GM21367 (cell line): ENCODE measurements around the gene NRP2.

Source experiments
- ATAC-seq: cut with Tn5 transposase; IDR thresholded peaks from one replicate; pipeline ENCODE4 v1.9.1; 2021; ENCODE audit not compliant: unreplicated experiment

The NRP2 gene

DNA sequence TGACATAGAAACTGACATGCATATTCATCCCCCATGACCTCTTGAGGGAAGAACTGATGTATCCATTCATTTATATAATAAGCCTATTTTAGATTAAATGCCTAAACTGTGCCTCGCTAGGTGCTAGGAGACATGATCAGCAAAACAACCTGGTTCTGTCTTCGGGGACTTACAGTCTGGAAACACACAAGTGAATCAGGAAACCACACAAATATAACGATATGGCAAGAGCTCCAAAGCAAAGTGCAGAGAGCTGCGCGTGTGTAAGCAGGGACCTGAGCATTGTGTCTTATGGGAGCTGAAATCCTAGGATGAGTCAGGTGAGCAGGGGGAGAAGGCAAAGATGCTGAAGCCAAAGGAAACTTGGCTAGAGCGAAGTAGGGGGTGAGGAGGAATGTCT lies 120.6 kb downstream of the NRP2 start:
- no peak for ATAC-seq

DNA sequence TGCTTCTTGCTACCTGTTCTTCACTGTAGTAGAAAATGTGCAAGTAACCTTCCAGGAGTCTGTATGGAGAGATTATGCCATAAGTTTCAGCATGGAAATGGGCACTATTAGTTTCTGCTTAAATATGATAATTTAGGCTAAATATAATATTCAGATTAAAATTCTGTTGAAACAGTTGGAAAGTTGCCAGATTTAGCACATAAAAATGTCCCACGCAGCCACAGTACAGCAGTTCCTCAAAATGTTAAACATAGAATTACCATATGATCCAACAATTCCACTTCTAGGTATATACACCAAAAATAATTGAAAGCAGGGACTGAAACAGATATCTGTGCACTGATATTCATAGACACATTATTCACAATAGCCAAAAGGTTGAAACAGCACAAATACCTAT lies 121.2 kb downstream of the NRP2 start:
- ATAC-seq, result no peak

DNA sequence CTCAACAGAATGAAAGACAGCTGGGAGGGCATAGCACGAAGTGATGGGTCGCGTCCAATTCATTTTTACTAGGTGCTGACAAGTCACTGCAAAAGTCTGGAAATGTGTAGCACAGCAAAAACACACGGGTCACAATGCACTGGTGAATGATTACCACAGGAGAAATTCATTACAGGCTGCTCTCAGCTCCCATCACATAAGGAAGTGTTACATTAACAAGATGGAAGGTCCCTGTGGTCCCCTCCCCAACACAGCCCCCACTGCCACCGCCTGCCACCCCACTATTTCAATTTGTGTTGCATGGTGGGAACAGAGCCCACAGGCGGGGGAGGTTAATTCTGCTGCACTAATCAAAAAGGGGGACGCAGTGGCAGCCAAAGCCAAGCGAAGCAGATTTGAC lies 122.8 kb downstream of the NRP2 start:
- ATAC-seq, result no peak

DNA sequence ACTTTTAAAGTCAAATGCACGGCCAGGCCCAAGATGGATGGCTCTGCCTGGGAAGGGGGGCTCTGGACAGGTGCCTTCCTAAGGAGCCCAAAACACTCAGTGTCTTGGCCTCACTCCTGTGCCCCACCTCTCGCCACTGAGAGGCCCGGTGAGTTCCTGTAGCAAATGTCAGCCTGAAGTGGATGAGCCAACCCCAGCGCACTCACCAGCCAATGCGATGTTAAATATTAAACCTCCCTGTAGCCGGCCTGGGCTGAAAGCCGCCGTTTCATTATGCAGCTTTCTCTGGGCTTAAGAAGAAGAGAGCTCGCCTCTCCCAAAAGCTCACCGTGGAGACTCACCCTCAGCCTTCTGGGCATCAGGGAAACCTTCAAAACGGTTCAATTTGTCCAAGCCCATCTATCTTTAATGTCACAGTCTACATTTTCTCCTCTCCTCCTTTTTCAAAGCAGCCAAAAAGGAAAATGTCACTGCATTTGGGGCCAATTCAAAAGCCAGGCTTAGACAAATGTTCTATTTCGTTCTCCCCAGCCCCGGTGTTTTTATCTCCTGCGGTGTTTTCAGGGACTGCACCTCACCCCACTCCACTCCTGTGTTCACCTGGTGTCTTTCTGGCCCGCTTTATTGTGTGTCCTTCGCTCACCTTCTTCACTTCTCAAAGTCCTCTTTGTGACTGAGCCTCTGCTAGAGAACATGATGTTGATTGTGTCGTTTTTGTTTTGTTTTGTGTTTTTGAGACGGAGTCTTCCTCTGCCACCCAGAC lies 124.0 kb downstream of the NRP2 start:
- no peak for ATAC-seq

DNA sequence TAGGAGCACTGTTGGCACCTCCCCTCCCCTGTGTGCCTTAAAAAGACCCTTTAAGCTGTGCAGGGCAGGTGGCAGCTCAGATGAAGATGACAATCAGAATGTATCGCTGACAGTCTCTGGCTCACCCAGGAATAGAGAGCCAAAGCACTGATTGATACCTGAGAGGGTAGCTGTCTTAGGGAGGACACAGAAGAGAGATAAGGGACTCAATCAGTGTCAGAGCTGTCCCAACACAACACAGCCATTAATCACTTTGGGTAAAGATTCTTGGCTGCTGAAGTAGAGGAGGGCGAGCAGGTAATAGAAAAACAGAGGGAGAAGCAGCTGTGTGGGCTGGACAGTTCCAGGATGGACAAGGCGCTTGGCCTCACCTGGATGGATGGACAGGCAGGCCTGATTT lies 124.9 kb downstream of the NRP2 start:
- no peak for ATAC-seq

DNA sequence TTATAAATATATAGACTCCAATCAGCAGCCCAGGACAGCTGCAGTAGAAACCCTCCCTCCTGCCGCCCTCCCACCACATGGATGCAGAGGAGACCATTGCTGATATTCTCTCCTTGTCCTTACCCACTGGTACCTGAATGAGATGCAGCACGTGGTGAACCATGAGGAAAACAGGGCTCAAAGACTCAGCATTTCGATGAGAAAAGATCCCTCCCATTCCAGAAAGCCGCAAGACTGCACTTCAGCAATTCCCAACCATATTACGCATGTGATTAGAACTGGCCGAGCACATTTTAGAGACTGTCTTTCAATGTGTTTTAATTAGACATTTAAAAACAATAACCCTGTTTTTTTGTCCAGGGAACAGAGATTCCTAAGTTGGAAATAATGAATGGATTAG lies 125.5 kb downstream of the NRP2 start:
- no peak for ATAC-seq

DNA sequence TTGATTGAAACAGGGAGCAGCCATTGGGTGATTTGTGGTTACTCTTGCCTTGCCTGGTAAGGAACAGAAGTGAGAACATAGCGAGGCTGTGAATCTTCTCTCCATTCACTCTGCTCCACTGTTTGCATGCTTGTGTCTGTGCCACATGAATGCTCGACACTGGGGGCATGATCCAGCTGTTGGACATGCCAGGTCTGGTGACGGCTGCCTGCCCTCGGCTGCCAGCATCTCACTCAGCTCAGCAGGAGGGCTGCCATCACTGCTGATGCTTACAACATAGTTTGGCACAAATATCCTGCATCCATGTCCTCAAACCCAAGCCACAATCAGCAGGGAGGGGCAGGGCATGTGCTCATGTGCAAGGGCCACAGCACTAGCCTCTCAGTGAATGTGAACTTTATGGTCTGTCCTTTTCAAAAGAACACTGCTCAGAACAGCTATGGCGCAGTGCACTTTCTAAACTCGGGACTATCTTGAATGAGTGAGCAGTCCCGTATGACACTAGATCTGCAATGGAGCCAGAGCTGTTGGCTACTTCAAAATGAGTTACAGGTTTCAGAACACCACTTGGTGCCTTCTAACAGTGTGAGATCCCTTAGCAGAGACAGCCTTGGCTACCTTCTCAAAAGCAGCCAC lies 126.3 kb downstream of the NRP2 start:
- no peak for ATAC-seq

DNA sequence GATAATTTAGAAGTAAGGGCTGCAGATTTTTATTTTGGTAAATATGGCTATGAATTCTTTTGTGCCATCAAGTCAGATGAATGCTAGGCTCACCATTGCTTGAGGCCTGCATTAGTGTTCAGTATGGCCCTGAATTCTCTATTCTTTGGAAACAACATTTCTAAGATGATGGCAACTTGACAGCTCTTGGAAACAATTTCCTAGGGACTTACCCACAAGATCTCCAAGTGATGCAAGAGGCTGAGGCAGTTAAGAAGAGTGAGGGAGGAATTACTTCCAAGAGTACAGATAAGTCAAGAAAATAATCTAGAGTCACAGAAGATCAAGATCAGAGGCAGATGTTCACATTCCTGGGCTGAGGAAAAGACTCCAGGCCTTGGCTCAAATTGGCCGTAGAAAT lies 129.1 kb downstream of the NRP2 start:
- no peak for ATAC-seq

DNA sequence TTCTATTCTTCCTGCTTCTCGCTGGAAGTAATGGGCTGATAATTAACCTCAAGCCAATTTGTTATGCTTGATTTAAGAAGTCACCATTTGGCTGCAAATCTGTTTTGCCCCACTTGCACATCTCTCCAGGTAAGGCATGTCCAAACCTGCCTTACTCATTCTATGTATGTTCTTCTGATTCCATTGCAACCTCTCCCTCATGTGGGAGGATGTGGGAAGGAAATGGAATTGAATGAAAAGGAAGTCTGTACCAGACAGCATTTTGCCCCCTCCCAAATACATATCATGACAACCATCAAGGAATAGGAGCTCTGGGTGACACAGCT lies 131.7 kb downstream of the NRP2 start:
- ATAC-seq, result no peak

DNA sequence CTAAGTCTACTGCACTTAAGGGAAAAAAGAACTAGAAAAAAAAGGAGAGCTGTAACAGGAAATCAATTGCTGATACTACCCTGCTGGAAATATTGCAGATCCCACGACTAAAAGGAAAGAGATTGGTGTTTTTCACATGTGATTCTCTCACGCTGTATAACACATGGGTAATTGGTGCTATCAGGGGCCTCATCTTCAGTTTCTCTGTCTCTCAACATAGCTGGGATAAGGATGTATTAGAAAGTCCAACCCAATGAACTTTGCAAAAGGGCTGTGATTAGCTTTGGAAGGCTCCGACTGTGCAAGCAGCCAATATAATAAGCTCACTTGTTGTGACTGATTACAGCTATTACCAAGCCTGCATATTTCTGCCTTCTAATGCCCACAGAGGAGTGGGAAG lies 133.4 kb downstream of the NRP2 start:
- no peak for ATAC-seq

DNA sequence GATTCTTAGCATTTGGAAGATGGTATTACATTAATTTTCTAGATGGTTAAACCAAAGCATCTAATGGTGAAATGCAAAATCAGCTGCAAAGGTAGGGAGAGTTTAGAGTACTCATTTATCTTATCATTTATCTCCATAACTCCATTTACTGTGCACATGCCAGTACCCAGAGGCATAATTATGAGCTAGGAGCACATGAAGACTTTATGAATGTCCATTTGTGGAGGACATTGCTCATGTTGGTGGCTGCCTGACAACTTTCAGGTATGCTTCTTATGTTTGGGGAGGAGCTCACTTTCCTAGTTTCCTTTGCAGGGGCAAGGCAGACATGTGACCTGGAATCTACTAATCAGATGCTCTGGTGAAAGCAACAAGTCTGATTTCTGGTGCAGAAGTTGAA lies 134.0 kb downstream of the NRP2 start:
- no peak for ATAC-seq

DNA sequence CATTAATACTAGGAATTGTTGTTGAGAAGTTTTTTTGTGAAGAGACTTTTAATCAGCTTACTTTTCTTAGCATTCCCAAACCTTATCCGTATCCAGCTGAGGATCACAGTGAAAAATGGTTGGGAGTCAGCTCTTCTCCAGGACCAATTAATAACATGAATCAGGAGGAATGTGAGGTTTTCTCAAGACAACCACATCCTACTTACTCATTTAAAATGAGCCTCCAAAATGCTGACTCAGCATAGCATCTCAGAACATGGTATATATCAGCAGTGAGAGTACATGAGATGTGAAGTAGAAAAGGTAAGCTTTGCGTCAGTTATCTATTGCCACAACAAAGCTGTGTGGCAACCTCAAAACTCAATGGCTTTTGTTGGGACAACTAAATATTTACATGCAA lies 140.3 kb downstream of the NRP2 start:
- no peak for ATAC-seq

DNA sequence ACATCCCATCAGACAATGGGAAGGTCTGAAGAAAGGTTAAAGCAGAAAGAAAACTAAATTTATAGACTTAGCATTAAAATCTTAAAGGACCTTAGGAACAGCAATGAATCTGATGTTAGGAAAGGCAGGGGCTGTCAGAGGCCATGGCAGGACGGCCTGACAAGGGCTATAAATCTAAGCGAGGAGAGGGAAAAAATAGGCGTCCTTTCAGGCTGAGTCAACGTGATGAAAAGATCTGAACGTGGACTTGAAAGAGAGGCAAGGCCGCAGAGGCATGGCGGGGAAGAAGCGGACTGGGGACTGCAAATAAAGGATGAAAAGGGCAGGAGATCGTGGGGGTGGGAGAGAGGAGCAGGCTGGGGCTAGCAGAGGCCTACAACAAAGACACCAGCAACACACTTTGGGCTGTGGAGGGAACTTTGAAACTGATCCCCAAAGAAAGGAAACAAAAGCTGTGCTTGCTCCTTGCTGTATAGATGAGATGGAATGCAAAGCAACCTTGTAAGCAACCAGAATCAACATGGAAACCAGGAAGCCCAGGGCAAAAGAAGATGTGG lies 145.6 kb downstream of the NRP2 start:
- no peak for ATAC-seq

DNA sequence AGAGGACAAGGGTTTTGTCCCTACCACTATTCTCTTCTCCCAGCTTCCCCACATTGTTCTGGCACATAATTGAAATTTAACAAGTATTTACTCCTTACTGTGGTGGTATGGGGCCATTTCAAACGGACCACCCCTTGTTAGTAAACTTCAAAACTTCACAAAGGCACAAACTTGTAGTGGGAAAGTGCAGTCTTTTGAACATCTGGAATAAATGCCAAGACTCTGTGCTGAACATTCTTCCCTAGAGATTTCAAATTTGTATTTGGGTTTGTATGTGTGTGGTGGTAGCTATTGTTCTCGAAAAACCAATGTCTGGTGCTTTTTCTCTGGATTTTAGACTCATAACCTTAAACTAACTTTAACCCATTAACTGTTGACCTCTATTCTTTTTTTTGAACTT lies 151.6 kb downstream of the NRP2 start:
- no peak for ATAC-seq

DNA sequence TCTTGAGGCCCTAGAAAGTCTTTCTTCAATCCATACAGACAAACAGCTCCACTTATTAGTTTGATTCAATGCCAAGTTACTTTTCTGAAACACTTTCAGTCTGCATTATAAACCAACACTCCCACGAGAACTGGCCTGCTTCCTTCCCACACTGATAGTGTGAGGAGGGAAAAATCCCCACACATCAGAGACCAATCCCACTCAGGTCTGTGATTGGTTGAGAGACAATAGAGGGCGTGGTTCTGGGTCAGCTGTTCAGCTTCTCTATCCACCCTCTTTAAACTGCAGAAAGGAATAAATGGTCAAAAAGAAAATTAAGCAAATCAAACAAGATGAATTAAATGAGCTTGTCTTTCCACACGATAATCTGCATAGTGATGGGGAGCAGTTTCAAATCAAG lies 152.5 kb downstream of the NRP2 start:
- ATAC-seq, result no peak

DNA sequence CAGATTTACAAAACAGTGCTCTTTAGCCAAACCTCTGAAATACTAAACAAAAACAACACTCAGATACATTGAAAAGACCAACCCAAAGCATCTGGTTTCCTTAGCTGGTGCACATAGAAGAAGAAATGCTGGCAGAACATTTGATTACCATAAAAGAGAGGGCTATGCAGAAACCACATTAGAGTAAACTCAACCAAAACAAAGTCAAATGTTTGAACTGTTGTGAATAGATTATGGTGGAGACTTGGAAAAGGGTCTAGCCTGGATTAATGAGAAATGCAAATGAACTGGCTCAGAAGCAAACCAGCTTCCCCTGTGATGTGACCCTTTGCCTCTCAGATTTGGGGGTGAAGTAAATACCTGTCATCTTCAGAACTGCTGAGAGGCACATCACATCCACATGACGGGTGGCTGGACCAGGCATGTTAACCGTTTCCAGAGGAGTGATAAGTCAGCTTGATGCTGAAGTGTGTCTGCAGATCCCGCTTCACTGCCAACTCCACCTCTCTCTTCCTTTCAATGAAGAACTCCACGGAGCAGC lies 153.0 kb downstream of the NRP2 start:
- no peak for ATAC-seq

DNA sequence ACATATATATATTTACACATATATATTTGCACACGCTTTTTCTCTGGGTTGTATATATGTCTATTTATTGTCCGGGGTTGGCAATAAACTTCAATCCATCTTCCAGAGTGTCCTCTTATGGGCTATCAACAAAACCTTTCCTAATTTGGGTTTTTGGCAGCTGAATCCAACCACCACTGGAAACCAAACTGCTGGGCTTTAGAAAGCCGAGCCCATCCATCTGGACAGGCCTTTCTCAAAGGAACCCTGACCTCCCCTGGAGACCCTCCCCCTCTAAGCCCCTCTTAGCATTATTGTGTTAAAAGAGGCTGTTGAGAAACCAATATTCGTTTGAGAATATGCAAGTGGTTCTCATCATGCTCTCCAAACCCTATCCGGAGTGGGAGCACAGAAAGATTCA lies 153.6 kb downstream of the NRP2 start:
- no peak for ATAC-seq

DNA sequence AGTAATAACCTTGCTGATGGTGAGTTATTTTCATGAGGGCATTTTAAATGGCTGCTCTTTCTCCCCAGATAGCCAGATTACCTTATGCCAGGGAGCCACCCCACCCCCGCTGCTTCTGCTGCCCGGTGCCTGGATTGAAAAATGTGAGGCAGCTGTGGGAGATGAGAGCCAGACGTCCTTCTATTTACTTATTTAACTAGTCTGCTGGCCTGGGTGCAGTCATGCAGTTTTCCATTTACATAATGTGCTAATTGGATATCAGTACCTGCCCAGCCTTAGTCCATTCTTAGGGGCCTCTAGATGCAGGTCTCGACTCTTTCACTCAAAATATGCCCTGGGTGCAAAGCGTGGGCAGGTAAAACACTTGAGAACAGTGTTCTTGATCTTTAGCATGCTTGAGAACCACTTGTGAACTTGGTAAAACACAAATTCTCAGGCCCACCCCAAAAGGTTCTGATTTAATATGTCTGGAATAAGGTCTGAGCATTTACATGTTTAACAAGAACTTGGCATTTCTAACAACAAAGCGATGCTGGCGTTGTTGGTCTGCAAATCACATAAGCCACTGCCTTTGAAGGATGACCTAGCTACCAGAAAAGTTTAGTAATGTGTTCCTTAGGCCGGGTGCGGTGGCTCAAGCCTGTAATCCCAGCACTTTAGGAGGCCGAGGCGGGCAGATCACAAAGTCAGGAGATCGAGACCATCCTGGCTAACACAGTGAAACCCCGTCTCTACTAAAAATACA lies 154.3 kb downstream of the NRP2 start:
- ATAC-seq, result no peak

DNA sequence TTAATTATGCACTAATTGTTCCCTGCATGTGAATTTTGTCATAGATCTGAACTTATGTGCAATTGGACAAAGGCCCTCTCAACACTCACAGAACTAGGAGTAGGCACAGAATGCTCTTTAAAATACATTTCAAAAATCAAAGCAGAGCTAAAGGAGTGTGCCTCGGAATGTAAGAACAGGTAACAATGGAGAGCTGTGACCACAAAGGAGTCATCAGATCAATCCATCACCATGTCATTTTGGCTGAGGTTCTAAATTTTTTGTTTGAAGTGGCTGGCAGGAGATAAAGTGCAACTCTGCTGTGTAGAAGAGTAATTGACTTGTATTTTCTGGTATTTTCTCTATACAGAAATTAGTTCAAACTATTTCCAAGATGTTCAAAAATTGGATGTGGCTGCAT lies 155.4 kb downstream of the NRP2 start:
- ATAC-seq, result no peak

DNA sequence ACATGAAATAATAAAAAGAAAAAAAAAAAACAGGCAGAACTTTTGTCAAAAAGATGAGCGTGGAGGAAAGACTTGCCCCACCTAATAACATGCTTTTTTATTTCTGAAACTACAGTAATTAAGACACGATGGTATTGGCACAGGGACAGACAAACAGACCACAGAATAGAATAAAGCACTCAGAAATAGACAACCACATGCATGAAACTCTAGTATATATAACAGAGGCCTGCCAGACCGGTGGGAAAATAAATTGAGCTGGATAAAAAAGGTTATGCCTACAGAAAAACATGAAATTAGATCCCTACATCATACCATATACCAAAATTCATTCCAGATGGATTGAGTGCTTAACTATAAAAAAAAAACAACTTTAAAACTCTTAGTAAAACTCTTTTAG lies 163.1 kb downstream of the NRP2 start:
- ATAC-seq, result no peak
